HEK293 (cell line): ENCODE measurements around the gene GMDS.

Experiments used
- CTCF ChIA-PET: fragments of 350-600 bp; formaldehyde crosslinking; extraction: SDS; loops from one replicate; lab custom pipeline; 2021; ENCODE audit warnings: antibody characterized with exemption; lab: Yijun Ruan, JAX
- POLR2A ChIA-PET: fragments of 300-600 bp; formaldehyde crosslinking; extraction: SDS; loops from one replicate; lab custom pipeline; 2020; ENCODE audit warnings: antibody characterized with exemption, inconsistent platforms; lab: Yijun Ruan, JAX
- H3K27ac ChIP-seq: fragments of 200-500 bp; sonication (Bioruptor generic); 2 replicates; pipeline ENCODE4 v1.5.1; 2014; ENCODE audit warnings: low read depth, low read length, control low read depth, inconsistent platforms; ENCODE audit errors: extremely low read depth
- H3K36me3 ChIP-seq, 2 experiments: fragments of 200-500 bp in 1 of 2; sonication (Bioruptor generic) in 1 of 2; 1 replicate in 1 of 2; 2 replicates in 1 of 2; pipeline ENCODE4 v1.5.1; 2014 to 2017; ENCODE audit warnings: inconsistent platforms in 2 of 2, low read length in 2 of 2; ENCODE audit not compliant: control insufficient read depth in 2 of 2, insufficient read depth in 1 of 2
- H3K4me1 ChIP-seq: fragments of 200-500 bp; sonication (Bioruptor generic); 2 replicates; pipeline ENCODE4 v1.5.1; 2014; ENCODE audit warnings: mild to moderate bottlenecking, low read length, inconsistent platforms; ENCODE audit not compliant: control insufficient read depth, insufficient read depth
- H3K4me3 ChIP-seq: 2 replicates; pipeline ENCODE4 v1.5.1; 2011; ENCODE audit warnings: low read depth, mild to moderate bottlenecking, control low read depth, low read length, moderate library complexity
- H3K9me3 ChIP-seq: fragments of 200-500 bp; sonication (Bioruptor generic); 2 replicates; pipeline ENCODE4 v1.5.1; 2014; ENCODE audit warnings: low read depth, low read length, inconsistent platforms; ENCODE audit not compliant: control insufficient read depth, insufficient read depth
- BCL6B ChIP-seq: fragments of 450-650 bp; formaldehyde crosslinking; IDR thresholded peaks from 2 replicates; pipeline ENCODE4 v1.5.1; 2017; ENCODE audit warnings: missing biosample characterization, missing genetic modification characterization
- EGR2 ChIP-seq: fragments of 450-650 bp; formaldehyde crosslinking; IDR thresholded peaks from 2 replicates; pipeline ENCODE4 v1.5.1; 2016; ENCODE audit warnings: low read depth, missing biosample characterization, missing genetic modification characterization
- KLF16 ChIP-seq: fragments of 450-650 bp; formaldehyde crosslinking; IDR thresholded peaks from 2 replicates; pipeline ENCODE4 v1.5.1; 2017; ENCODE audit warnings: missing biosample characterization, missing genetic modification characterization
- OSR2 ChIP-seq: fragments of 450-650 bp; formaldehyde crosslinking; IDR thresholded peaks from 2 replicates; pipeline ENCODE4 v1.5.1; 2016; ENCODE audit warnings: missing biosample characterization, missing genetic modification characterization
- SCRT2 ChIP-seq: fragments of 450-650 bp; formaldehyde crosslinking; IDR thresholded peaks from 2 replicates; pipeline ENCODE4 v1.5.1; 2016; ENCODE audit warnings: missing biosample characterization, missing genetic modification characterization
- SETDB1 ChIP-seq: IDR thresholded peaks from one replicate; pipeline ENCODE4 v1.6.1; 2017; ENCODE audit warnings: mild to moderate bottlenecking, low read length, moderate library complexity, mixed read lengths; ENCODE audit not compliant: insufficient read length
- TRIM28 ChIP-seq: IDR thresholded peaks from 2 replicates; pipeline ENCODE4 v1.6.1; 2011; ENCODE audit warnings: low read length, control low read depth, borderline replicate concordance
- ZBTB17 ChIP-seq: fragments of 450-650 bp; formaldehyde crosslinking; IDR thresholded peaks from 2 replicates; pipeline ENCODE4 v1.5.1; 2016; ENCODE audit warnings: missing biosample characterization, missing genetic modification characterization
- ZBTB26 ChIP-seq: fragments of 450-650 bp; formaldehyde crosslinking; optimal IDR thresholded peaks from 2 replicates; pipeline ENCODE3; 2016; ENCODE audit warnings: missing biosample characterization, mild to moderate bottlenecking, missing genetic modification characterization
- ZBTB6 ChIP-seq: fragments of 450-650 bp; formaldehyde crosslinking; IDR thresholded peaks from 2 replicates; pipeline ENCODE4 v1.5.1; 2017; ENCODE audit warnings: missing biosample characterization, missing genetic modification characterization
- ZNF157 ChIP-seq: fragments of 450-650 bp; formaldehyde crosslinking; IDR thresholded peaks from 2 replicates; pipeline ENCODE4 v1.5.1; 2016; ENCODE audit warnings: missing biosample characterization, missing genetic modification characterization
- ZNF214 ChIP-seq: fragments of 450-650 bp; formaldehyde crosslinking; IDR thresholded peaks from 2 replicates; pipeline ENCODE4 v1.5.1; 2017; ENCODE audit warnings: missing biosample characterization, mild to moderate bottlenecking, missing genetic modification characterization, borderline replicate concordance
- ZNF426 ChIP-seq: fragments of 450-650 bp; formaldehyde crosslinking; IDR thresholded peaks from 2 replicates; pipeline ENCODE4 v1.5.1; 2017; ENCODE audit warnings: missing biosample characterization, missing genetic modification characterization, mild to moderate bottlenecking, inconsistent platforms, moderate library complexity
- ZNF433 ChIP-seq: fragments of 450-650 bp; formaldehyde crosslinking; IDR thresholded peaks from 2 replicates; pipeline ENCODE4 v1.5.1; 2016; ENCODE audit warnings: missing biosample characterization, missing genetic modification characterization, low read depth
- ZNF473 ChIP-seq: fragments of 450-650 bp; formaldehyde crosslinking; IDR thresholded peaks from 2 replicates; pipeline ENCODE4 v1.5.1; 2017; ENCODE audit warnings: missing biosample characterization, missing genetic modification characterization
- ZNF610 ChIP-seq: fragments of 450-650 bp; formaldehyde crosslinking; IDR thresholded peaks from 2 replicates; pipeline ENCODE4 v1.5.1; 2016; ENCODE audit warnings: missing biosample characterization, missing genetic modification characterization, borderline replicate concordance
- ZNF692 ChIP-seq: fragments of 450-650 bp; formaldehyde crosslinking; IDR thresholded peaks from 2 replicates; pipeline ENCODE4 v1.5.1; 2016; ENCODE audit warnings: missing biosample characterization, missing genetic modification characterization
- ZNF707 ChIP-seq: fragments of 450-650 bp; formaldehyde crosslinking; IDR thresholded peaks from 2 replicates; pipeline ENCODE4 v1.5.1; 2016; ENCODE audit warnings: missing biosample characterization, missing genetic modification characterization
- ZNF777 ChIP-seq: fragments of 450-650 bp; formaldehyde crosslinking; IDR thresholded peaks from 2 replicates; pipeline ENCODE4 v1.5.1; 2017; ENCODE audit warnings: missing biosample characterization, missing genetic modification characterization, borderline replicate concordance
- ZNF792 ChIP-seq: fragments of 450-650 bp; formaldehyde crosslinking; IDR thresholded peaks from 2 replicates; pipeline ENCODE4 v1.5.1; 2016; ENCODE audit warnings: missing biosample characterization, missing genetic modification characterization
- ZNF843 ChIP-seq: fragments of 450-650 bp; formaldehyde crosslinking; IDR thresholded peaks from 2 replicates; pipeline ENCODE4 v1.5.1; 2016; ENCODE audit warnings: missing biosample characterization, missing genetic modification characterization
- ZSCAN16 ChIP-seq: fragments of 450-650 bp; formaldehyde crosslinking; IDR thresholded peaks from 2 replicates; pipeline ENCODE4 v1.5.1; 2016; ENCODE audit warnings: missing biosample characterization, missing genetic modification characterization
- ZSCAN30 ChIP-seq: fragments of 450-650 bp; IDR thresholded peaks from 2 replicates; pipeline ENCODE4 v1.5.1; 2018; ENCODE audit warnings: missing biosample characterization, mild to moderate bottlenecking, missing genetic modification characterization, moderate library complexity

GMDS gene

GRCh38 chr6:2178125-2178524 lies 67.3 kb downstream of the GMDS start:
- Histone ChIP-seq H3K4me3 (no peak overlapping the region), H3K36me3 (no peaks in the 10 kb centered on the region), H3K4me1 (no peaks in the 10 kb centered on the region), H3K9me3 (no peaks in the 10 kb centered on the region), H3K27ac (no peak overlapping the region)
- ChIA-PET CTCF (interaction anchor here (0.7 kb wide), 1 partner anchor 166 kb away, joined by 4 read pairs; no protein-coding TSS in a partner anchor), POLR2A (no interaction called here)
- TF ChIP-seq TRIM28 (no peak), ZNF777 (tag by site-specific recombination) (no peak), EGR2 (tag by site-specific recombination) (no peak), SETDB1 (peak; percentile 16), ZSCAN30 (no peak), ZBTB17 (tag by site-specific recombination) (no peak)

- CTCF ChIA-PET, result interaction anchor here (0.5 to 2.0 kb wide), 3 partner anchors 25 to 39 kb away, joined by 3 to 4 read pairs (median 3); no protein-coding TSS in a partner anchor
- Histone ChIP-seq H3K4me1 (peaks cover 3% of the 10 kb centered on the region), H3K9me3 (no peaks in the 10 kb centered on the region), H3K4me3 (no peak overlapping the region), H3K27ac (no peak overlapping the region), H3K36me3 (no peaks in the 10 kb centered on the region; a peak in 1 of 3 replicates)
- TF ChIP-seq ZNF433 (tag by site-specific recombination) (no peak), ZNF157 (tag by site-specific recombination) (no peak), SCRT2 (tag by site-specific recombination) (no peak), KLF16 (tag by site-specific recombination) (no peak), ZNF473 (no peak), ZNF426 (no peak), ZBTB26 (tag by site-specific recombination) (no peak), ZNF792 (tag by site-specific recombination) (no peak), ZNF843 (tag by site-specific recombination) (no peak), ZNF707 (no peak), ZNF692 (no peak), OSR2 (no peak), ZSCAN16 (no peak), ZBTB6 (tag by site-specific recombination) (no peak), ZNF214 (tag by site-specific recombination) (no peak), ZNF610 (no peak), BCL6B (tag by site-specific recombination) (no peak)
- POLR2A ChIA-PET, result interaction anchor here (0.6 kb wide), 1 partner anchor 509 kb away, joined by 3 read pairs; no protein-coding TSS in a partner anchor
Measured at GRCh38 chr6:2175825-2176224, 69.6 kb downstream of the GMDS start.
